ENCODE measurements around the gene PLPP3. TPM values are rescaled to one million over a fixed set of nuclear protein-coding genes. Genes with fewer than 3 reads are reported as not detected.

The PLPP3 gene
- total RNA-seq, 1 experiment from 2014 or later = 26.7 TPM

DNA sequence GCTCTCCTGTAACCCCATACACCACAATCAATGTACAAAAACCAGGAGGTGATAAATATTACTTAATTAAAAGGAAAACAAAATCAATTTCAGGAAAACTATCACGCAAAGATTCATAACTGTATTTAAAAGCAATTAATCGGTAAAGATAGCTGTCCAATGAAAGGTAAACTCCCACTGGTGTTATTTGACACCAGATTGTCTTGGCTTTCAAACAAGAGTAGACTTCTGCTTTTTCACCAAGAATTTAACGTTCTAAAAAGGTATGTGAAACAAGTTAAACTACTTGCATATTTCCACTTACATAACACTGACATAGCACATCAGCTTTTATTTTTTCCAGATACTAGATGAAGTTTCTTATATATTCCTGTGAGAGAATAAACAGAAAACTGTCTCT, 3.5 kb downstream of the PLPP3 start:
- H3K23ac ChIP-seq (ENCODE audit: insufficient read length, low read depth, low read length) = no peak overlapping the region
- no peak overlapping the region for H4K8ac ChIP-seq (replicated peaks; ENCODE audit: insufficient read length, low read depth, low read length)
- H3T11ph ChIP-seq (ENCODE audit: low read length) = no peak overlapping the region
- H2BK15ac ChIP-seq (ENCODE audit: low read depth, low read length) = no peak overlapping the region
- no peak overlapping the region for H3K14ac ChIP-seq (ENCODE audit: insufficient read depth, low read length)
- H2AK5ac ChIP-seq (ENCODE audit: insufficient read length, low read length) = no peak overlapping the region
- no peak overlapping the region for H3K27ac ChIP-seq (ENCODE audit: insufficient read length, low read depth, low read length)
- H3K4me2 ChIP-seq (ENCODE audit: insufficient read depth, insufficient read length, low read length) = peak overlapping the region; percentile 21
- no peak overlapping the region for H2AFZ ChIP-seq (ENCODE audit: low read length)
- peak overlapping the region; percentile 50 to 67 for H3K4me3 Mint-ChIP-seq
- H2BK5ac ChIP-seq (ENCODE audit: insufficient read length, low read length) = no peak overlapping the region
- no peak overlapping the region for H3K9ac ChIP-seq (ENCODE audit: extremely low read depth, insufficient read length, low read length)
- peaks cover 57% of the 10 kb centered on the region for H3K79me2 ChIP-seq (ENCODE audit: insufficient read depth, low read length)
- H3K4me1 Mint-ChIP-seq = peaks cover 68 to 74% of the 10 kb centered on the region in 2 experiments
- no peak overlapping the region for H3K18ac ChIP-seq (ENCODE audit: insufficient read length, low read depth, low read length)
- DNase-seq = no peak
- no peak overlapping the region for H2BK20ac ChIP-seq (ENCODE audit: low read depth, low read length, poor library complexity, severe bottlenecking)
- no peak overlapping the region for H3K4ac ChIP-seq (ENCODE audit: low read depth, low read length)
- peaks cover 9% of the 10 kb centered on the region for H3K23me2 ChIP-seq (ENCODE audit: insufficient read length, low read depth, low read length, poor library complexity, severe bottlenecking)
- H3K27ac Mint-ChIP-seq = peak overlapping the region in 2 of 3 experiments; percentile 21 to 68; a peak in 1 of 7 replicates
- H4K20me1 ChIP-seq (ENCODE audit: control insufficient read depth, insufficient read depth, insufficient read length) = no peaks in the 10 kb centered on the region
- no peaks in the 10 kb centered on the region; a peak in 1 of 5 replicates for H3K9me3 Mint-ChIP-seq
- no peak overlapping the region for H4K91ac ChIP-seq (ENCODE audit: insufficient read length, low read depth, low read length)
- H3K9me3 ChIP-seq (ENCODE audit: control insufficient read depth, low read depth, low read length) = no peaks in the 10 kb centered on the region
- no peaks in the 10 kb centered on the region for H3K79me1 ChIP-seq (ENCODE audit: insufficient read depth, low read depth, low read length, poor library complexity, severe bottlenecking)
- no peak overlapping the region for H4K5ac ChIP-seq (ENCODE audit: insufficient read length, low read depth, low read length)
- WGBS (ENCODE audit: extremely low coverage, insufficient read length, low lambda C conversion rate) = no CpG with 5 or more reads among the region's 3 CpGs
- H3K36me3 Mint-ChIP-seq (ENCODE audit: insufficient read depth in 1 of 3, low read depth in 3 of 3) = peaks cover 0 to 9% (median 8%) of the 10 kb centered on the region in 3 experiments; a peak in 4 of 7 replicates
- H3K56ac ChIP-seq (ENCODE audit: insufficient read length, low read depth, low read length) = no peak overlapping the region
- no peaks in the 10 kb centered on the region for H3K27me3 ChIP-seq (ENCODE audit: insufficient read depth, low read length)
- TF ChIP-seq, protein P1, sequence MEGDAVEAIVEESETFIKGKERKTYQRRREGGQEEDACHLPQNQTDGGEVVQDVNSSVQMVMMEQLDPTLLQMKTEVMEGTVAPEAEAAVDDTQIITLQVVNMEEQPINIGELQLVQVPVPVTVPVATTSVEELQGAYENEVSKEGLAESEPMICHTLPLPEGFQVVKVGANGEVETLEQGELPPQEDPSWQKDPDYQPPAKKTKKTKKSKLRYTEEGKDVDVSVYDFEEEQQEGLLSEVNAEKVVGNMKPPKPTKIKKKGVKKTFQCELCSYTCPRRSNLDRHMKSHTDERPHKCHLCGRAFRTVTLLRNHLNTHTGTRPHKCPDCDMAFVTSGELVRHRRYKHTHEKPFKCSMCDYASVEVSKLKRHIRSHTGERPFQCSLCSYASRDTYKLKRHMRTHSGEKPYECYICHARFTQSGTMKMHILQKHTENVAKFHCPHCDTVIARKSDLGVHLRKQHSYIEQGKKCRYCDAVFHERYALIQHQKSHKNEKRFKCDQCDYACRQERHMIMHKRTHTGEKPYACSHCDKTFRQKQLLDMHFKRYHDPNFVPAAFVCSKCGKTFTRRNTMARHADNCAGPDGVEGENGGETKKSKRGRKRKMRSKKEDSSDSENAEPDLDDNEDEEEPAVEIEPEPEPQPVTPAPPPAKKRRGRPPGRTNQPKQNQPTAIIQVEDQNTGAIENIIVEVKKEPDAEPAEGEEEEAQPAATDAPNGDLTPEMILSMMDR (conservative IDR thresholded peaks at IDR 0.05) = no peak
- H2BK12ac ChIP-seq (ENCODE audit: insufficient read length, low read depth, low read length) = no peak overlapping the region
- H3K27me3 Mint-ChIP-seq (ENCODE audit: low read depth) = no peaks in the 10 kb centered on the region; the same call in none of the 2 replicates
- H2BK120ac ChIP-seq (ENCODE audit: low read depth, low read length, poor library complexity, severe bottlenecking) = no peak overlapping the region
- H3K4me1 ChIP-seq (ENCODE audit: insufficient read depth, low read length) = peaks cover 11% of the 10 kb centered on the region; the same call in 1 of the 2 replicates

All from H9 (cell line).